ENCODE data around the gene ORM1. TPM values are rescaled to one million over a fixed set of nuclear protein-coding genes. Genes with fewer than 3 reads are reported as not detected.

Gene ORM1
- total and polyA plus RNA-seq, 2 of the 8 experiments (the other 6 are each of a cell fraction or from before 2014, with no cell fraction given) = 0.32 TPM; not detected in 1

GRCh38 chr9:114294664-114295063 lies 28.2 kb upstream of the ORM1 start:
- Histone ChIP-seq H3K23ac (ENCODE audit: insufficient read length) (no peak overlapping the region), H2AFZ (ENCODE audit: low read length) (no peak overlapping the region), H3K4me1 (replicated peaks in 1 of 4; ENCODE audit: control insufficient read depth in 3 of 4, insufficient read depth in 4 of 4, low read length in 3 of 4) (no peaks in the 10 kb centered on the region), H4K91ac (replicated peaks; ENCODE audit: insufficient read length, low read length) (no peak overlapping the region), H2BK15ac (ENCODE audit: low read length) (no peak overlapping the region), H2BK5ac (ENCODE audit: low read depth, low read length) (no peak overlapping the region), H3K4ac (replicated peaks; ENCODE audit: insufficient read length, low read depth, low read length) (no peak overlapping the region), H2BK20ac (ENCODE audit: low read length) (no peak overlapping the region), H4K20me1 (replicated peaks in 1 of 2; ENCODE audit: control insufficient read depth in 1 of 2, insufficient read depth in 2 of 2, low read length in 2 of 2) (peaks cover 0 to 4% of the 10 kb centered on the region in 2 experiments), H3K56ac (replicated peaks; ENCODE audit: insufficient read length, low read depth, low read length) (no peak overlapping the region), H2BK120ac (replicated peaks; ENCODE audit: low read depth, low read length) (no peak overlapping the region), H2AK5ac (ENCODE audit: low read depth, low read length) (no peak overlapping the region), H3K9ac (replicated peaks in 1 of 4; ENCODE audit: extremely low read depth in 1 of 4, low read depth in 3 of 4, low read length in 3 of 4) (no peak overlapping the region), H4K8ac (ENCODE audit: extremely low read depth, insufficient read depth, low read length) (no peak overlapping the region), H3K4me2 (ENCODE audit: insufficient read depth in 1 of 2, low read depth in 2 of 2, low read length in 2 of 2) (no peak overlapping the region), H3K9me3 (ENCODE audit: insufficient read depth in 2 of 2, low read depth in 1 of 2, low read length in 1 of 2) (peaks cover 0 to 10% of the 10 kb centered on the region in 2 experiments; a peak in 2 of 4 replicates), H3K36me3 (ENCODE audit: control insufficient read depth in 2 of 4, insufficient read depth in 4 of 4, low read length in 3 of 4) (peaks cover 3 to 32% (median 17%) of the 10 kb centered on the region in 4 experiments; a peak in 6 of 8 replicates), H4K5ac (ENCODE audit: insufficient read length, low read depth, low read length) (no peak overlapping the region), H3K23me2 (ENCODE audit: low read depth, low read length) (no peaks in the 10 kb centered on the region), H3K4me3 (ENCODE audit: extremely low read depth in 1 of 4, insufficient read depth in 2 of 4, low read depth in 3 of 4, low read length in 4 of 4) (no peak overlapping the region), H3K18ac (ENCODE audit: extremely low read depth, low read length) (no peak overlapping the region), H2BK12ac (ENCODE audit: low read depth, low read length) (no peak overlapping the region), H3K14ac (ENCODE audit: insufficient read length) (no peak overlapping the region), H3K27ac (ENCODE audit: low read depth, low read length) (no peak overlapping the region), H3K79me1 (ENCODE audit: low read depth, low read length) (no peaks in the 10 kb centered on the region), H3K27me3 (replicated peaks in 1 of 4; ENCODE audit: control insufficient read depth in 3 of 4, extremely low read depth in 1 of 4, insufficient read depth in 3 of 4, low read length in 3 of 4) (no peaks in the 10 kb centered on the region), H3K79me2 (ENCODE audit: control insufficient read depth in 1 of 2, insufficient read depth in 2 of 2, low read length in 2 of 2) (no peaks in the 10 kb centered on the region)
- no peak for FAIRE-seq
- CTCF ChIA-PET (ENCODE audit: partially characterized antibody) = interaction anchor here (1.2 to 2.0 kb wide), 3 partner anchors 144 to 199 kb away, joined by 3 to 10 read pairs (median 3); no protein-coding TSS in a partner anchor
- DNase-seq (ENCODE audit: low read depth in 1 of 2, low spot score in 2 of 2) = no peak
- POLR2A ChIA-PET (ENCODE audit: partially characterized antibody) = interaction anchor here (0.6 kb wide), 1 partner anchor 179 kb away, joined by 3 read pairs; no protein-coding TSS in a partner anchor
- TF ChIP-seq CHD1 (IDR thresholded peaks at IDR 0.05; ENCODE audit: low read depth, low read length) = no peak
- no peak for TF ChIP-seq SAP30 (IDR thresholded peaks at IDR 0.05; ENCODE audit: insufficient read depth, insufficient replicate concordance, low read length)
- no peak for TF ChIP-seq RAD21 (IDR thresholded peaks at IDR 0.05 in 1 of 2, conservative IDR thresholded peaks at IDR 0.05 in 1 of 2; ENCODE audit: low read depth in 2 of 2, low read length in 2 of 2)
- TF ChIP-seq BACH1 (IDR thresholded peaks at IDR 0.05; ENCODE audit: low read length) = no peak
- no peak for TF ChIP-seq CBX5 (IDR thresholded peaks at IDR 0.05; ENCODE audit: low read depth, low read length)
- TF ChIP-seq CTBP2 (IDR thresholded peaks at IDR 0.05; ENCODE audit: borderline replicate concordance, insufficient read depth, insufficient read length, low read length) = no peak

Measured in H1 (cell line).